AG09319 (cell line): Measurements from ENCODE around the gene COQ2.

ENCODE experiments used
- DNase-seq: peaks from one replicate; pipeline ENCODE4 v3.0.0-alpha.2; 2010; ENCODE audit warnings: low read depth; ENCODE audit errors: extremely low read depth
- TF ChIP-seq, protein P1 (sequence below): IDR thresholded peaks from 2 replicates; pipeline ENCODE4 v1.5.1; 2011; ENCODE audit warnings: low read depth, mild to moderate bottlenecking, inconsistent platforms, low read length, moderate library complexity

Gene COQ2

DNA sequence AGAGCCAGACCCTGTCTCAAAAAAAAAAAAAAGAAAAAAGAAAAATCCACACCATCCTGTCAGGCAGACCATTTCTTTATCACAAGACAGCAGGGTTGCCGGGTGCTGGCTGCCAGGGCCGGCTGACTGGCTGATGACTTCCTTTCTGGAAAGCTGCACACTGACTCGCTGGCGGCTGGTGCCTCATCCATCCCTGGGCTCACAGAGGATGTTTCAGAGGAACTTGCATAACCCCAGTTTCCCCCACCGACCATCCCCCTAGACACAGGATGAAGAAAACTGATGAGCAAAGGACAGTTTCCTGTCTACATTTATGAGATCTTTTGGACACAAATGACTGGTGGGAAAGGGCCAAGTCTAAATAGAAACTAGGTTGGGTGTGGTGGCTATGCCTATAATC, 36.0 kb upstream of the COQ2 start:
- TF ChIP-seq, protein P1, sequence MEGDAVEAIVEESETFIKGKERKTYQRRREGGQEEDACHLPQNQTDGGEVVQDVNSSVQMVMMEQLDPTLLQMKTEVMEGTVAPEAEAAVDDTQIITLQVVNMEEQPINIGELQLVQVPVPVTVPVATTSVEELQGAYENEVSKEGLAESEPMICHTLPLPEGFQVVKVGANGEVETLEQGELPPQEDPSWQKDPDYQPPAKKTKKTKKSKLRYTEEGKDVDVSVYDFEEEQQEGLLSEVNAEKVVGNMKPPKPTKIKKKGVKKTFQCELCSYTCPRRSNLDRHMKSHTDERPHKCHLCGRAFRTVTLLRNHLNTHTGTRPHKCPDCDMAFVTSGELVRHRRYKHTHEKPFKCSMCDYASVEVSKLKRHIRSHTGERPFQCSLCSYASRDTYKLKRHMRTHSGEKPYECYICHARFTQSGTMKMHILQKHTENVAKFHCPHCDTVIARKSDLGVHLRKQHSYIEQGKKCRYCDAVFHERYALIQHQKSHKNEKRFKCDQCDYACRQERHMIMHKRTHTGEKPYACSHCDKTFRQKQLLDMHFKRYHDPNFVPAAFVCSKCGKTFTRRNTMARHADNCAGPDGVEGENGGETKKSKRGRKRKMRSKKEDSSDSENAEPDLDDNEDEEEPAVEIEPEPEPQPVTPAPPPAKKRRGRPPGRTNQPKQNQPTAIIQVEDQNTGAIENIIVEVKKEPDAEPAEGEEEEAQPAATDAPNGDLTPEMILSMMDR, result no peak
- no peak for DNase-seq

DNA sequence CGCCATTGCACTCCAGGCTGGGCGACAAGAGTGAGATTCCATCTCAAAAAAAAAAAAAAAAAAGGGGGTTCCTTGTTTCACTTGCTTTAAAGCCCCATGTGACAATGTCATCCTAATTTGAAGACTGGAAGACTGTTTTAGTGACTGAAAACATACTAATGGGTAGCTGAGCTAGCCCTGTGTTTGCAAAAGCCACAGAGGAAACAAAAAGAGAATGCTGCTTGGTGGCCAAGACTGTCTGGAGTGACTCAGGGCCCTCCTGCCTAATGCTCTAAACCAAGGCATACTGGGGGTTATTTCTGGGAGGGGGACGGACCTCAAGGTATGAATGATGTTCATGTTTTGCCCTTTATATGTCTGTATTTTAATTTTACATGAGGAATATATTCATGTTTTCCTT, 34.1 kb upstream of the COQ2 start:
- DNase-seq, result no peak
- TF ChIP-seq, protein P1, result no peak

DNA sequence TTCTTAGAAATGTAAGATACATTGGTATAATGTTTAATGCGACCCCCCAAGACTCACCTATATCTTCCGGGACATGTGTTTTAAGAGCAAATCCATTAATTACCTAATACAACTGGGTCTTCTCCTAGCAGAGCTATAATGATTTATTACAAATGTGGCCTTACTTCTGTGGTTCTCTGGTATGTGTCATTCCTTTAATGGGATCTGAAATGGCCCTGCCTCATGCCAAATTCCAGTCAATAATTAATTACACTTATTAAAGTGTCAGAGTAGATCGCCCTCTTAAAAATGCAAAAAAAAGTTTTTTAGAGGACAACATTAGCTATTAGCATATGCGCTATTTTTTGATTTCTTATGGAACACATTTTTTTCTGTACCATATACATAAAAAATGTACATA, 33.1 kb upstream of the COQ2 start:
- DNase-seq, result no peak
- TF ChIP-seq, protein P1, result no peak

DNA sequence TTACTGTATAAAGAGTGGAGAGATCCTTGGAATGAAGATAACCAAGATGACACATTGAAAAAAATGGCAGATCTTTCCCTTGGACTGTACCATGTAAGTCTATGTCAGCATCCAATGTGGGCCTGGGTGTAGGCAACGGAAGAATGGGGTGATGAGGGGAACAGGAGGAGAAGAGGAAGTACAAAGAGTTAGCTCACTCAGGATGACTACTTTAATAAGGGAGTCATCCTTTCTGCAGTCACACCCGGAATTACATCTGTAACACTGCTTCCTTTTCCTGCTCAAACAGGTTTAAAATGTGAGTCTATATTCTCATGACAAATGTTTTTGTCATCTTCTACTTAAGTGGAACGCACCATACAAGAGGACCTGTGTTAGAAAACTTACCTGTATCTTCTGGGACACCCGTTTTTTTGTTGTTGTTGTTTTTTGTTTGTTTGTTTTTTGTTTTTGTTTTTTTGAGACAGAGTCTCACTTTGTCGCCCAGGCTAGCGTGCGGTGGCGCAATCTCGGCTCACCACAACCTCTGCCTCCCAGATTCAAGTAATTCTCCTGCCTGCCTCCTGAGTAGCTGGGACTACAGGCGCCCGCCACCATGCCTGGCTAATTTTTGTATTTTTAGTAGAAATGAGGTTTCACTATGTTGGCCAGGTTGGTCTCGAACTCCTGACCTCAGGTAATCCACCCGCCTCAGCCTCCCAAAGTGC, 32.0 kb upstream of the COQ2 start:
- DNase-seq, result no peak
- TF ChIP-seq, protein P1, result no peak

DNA sequence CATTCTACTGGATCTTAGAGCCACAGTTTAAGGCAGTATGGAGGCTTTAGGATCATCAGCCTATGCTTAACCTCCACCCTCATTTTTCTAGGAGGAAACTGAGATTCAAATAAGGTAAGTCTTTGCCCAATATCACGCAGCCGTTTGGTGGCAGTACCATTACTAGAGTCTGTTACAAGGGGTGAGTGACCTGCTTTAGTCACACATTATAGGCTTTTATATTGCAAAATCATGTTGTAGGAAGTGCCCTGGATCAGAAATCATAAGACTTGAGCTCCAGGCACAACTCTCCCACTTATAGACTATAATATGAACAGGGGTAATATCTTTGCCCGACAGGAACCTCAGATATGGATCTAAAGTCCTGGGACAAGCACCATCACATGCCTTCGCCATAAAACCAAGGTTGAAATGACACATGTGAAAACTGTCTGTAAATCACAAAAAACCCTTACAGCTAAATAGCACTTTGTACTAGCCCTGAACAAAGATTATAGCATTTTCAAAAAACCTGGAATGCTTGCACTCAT, 30.8 kb upstream of the COQ2 start:
- no peak for DNase-seq
- TF ChIP-seq, protein P1, result no peak

DNA sequence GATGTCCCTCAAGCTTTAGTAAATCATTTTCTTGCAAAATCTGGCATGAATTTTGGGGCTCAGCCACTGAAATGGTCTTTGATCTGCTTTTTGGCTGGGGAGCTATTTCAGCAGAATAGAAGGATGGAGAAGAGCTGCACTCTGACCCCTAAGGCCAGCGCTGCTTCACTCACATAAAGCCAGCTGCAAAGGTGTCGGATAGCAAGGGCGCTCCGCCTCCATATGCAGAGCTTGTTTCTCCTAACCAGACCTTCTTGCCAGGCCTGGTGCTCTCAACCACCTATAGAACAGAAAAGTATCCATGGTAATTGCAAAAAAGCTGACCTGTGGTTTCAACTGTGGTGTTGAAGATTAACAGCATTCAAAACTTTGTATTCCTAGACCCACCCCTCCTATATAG, 24.1 kb upstream of the COQ2 start:
- TF ChIP-seq, protein P1, result no peak
- no peak for DNase-seq

DNA sequence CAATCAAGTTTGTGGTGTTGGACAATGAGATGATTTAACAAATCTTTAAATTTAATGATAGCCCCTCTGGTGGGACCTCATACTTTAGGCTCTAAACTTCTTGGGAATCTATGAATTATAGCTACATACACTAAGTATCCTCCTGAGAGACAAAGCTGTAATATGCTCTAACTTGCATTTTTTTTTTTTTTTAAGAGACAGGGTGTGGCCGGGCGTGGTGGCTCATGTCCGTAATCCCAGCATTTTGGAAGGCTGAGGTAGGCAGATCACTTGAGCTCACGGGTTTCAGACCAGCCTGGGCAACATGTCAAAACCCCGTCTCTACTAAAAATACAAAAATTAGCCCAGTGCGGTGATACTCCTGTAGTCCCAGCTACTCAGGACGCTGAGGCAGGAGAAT, 23.3 kb upstream of the COQ2 start:
- DNase-seq, result no peak
- TF ChIP-seq, protein P1, result no peak
